GM19468 (cell line): ENCODE measurements around the gene CEP76.
A peak's percentile ranks its signal among the peaks of the same experiment; 100 is the strongest.

Experiments used
- ATAC-seq: cut with Tn5 transposase; IDR thresholded peaks from one replicate; pipeline ENCODE4 v1.9.1; 2021; ENCODE audit warnings: mild to moderate bottlenecking, moderate library complexity, moderate number of reproducible peaks; ENCODE audit not compliant: unreplicated experiment; ENCODE audit errors: extremely low read depth

The CEP76 gene

GRCh38 chr18:12702221-12703095 lies at the start of gene CEP76, which contains the start of gene PSMG2:
CEP76 (minus strand) TSS chr18:12702723; CDS start chr18:12702548, 175 bp downstream.
PSMG2 (plus strand) TSS chr18:12703042; CDS start chr18:12703108, 66 bp downstream.
- ATAC-seq: peak; percentile 68

- ATAC-seq: no peak
These were observed 49.4 kb upstream of the CEP76 start for GRCh38 chr18:12751891-12752290.

- no peak for ATAC-seq
These were observed 49.0 kb upstream of the CEP76 start for GRCh38 chr18:12751503-12751884.

- ATAC-seq: no peak
These were observed 48.4 kb upstream of the CEP76 start for GRCh38 chr18:12750715-12751502.

GRCh38 chr18:12750076-12750714 lies 47.7 kb upstream of the CEP76 start:
- no peak for ATAC-seq

GRCh38 chr18:12749121-12749520 lies 46.6 kb upstream of the CEP76 start:
- no peak for ATAC-seq

GRCh38 chr18:12748671-12749070 lies 46.1 kb upstream of the CEP76 start:
- no peak for ATAC-seq

GRCh38 chr18:12747530-12748315 lies 45.2 kb upstream of the CEP76 start:
- ATAC-seq: no peak

GRCh38 chr18:12745095-12745795 lies 42.7 kb upstream of the CEP76 start:
- no peak for ATAC-seq

- ATAC-seq: no peak
These were observed 41.6 kb upstream of the CEP76 start for GRCh38 chr18:12744103-12744502.

- no peak for ATAC-seq
These were observed 39.9 kb upstream of the CEP76 start for GRCh38 chr18:12742453-12742852.

GRCh38 chr18:12741351-12741750 lies 38.8 kb upstream of the CEP76 start:
- ATAC-seq: no peak

- no peak for ATAC-seq
These were observed 34.9 kb upstream of the CEP76 start for GRCh38 chr18:12737243-12737902.

GRCh38 chr18:12726774-12727550 lies 24.4 kb upstream of the CEP76 start:
- no peak for ATAC-seq

- ATAC-seq: no peak
These were observed 23.8 kb upstream of the CEP76 start for GRCh38 chr18:12726331-12726730.

GRCh38 chr18:12722731-12723130 lies 20.2 kb upstream of the CEP76 start:
- no peak for ATAC-seq

GRCh38 chr18:12721495-12722275 lies 19.2 kb upstream of the CEP76 start:
- ATAC-seq: no peak
